ENCODE results near the gene SGCA.

SGCA gene

GRCh38 chr17:50169121-50169764 lies 3.4 kb downstream of the SGCA start (continued):
- TF ChIP-seq ZIC2 (tag by site-specific recombination; IDR thresholded peaks at IDR 0.05) = peak; percentile 61
- peak; percentile 65; the same call in 1 of the 2 replicates for TF ChIP-seq ZNF645 (tag by site-specific recombination; IDR thresholded peaks at IDR 0.05)
- TF ChIP-seq ZBTB10 (tag by site-specific recombination; IDR thresholded peaks at IDR 0.05) = peak; percentile 94
- TF ChIP-seq YY1 (tag by site-specific recombination; IDR thresholded peaks at IDR 0.05) = no peak
- TF ChIP-seq SP3 (tag by site-specific recombination; IDR thresholded peaks at IDR 0.05) = peak; percentile 53
- TF ChIP-seq ZNF24 (tag by site-specific recombination; IDR thresholded peaks at IDR 0.05) = peak; percentile 74; the same call in 1 of the 2 replicates
- peak; percentile 69; the same call in 1 of the 2 replicates for TF ChIP-seq GLI4 (tag by site-specific recombination; IDR thresholded peaks at IDR 0.05)
- peak; percentile 89 for TF ChIP-seq ZNF639 (tag by site-specific recombination; IDR thresholded peaks at IDR 0.05)
- TF ChIP-seq GLIS2 (tag by site-specific recombination; IDR thresholded peaks at IDR 0.05) = peak; percentile 82
- TF ChIP-seq PATZ1 (tag by site-specific recombination; IDR thresholded peaks at IDR 0.05) = peak; percentile 86
- TF ChIP-seq ELK4 (IDR thresholded peaks at IDR 0.05; ENCODE audit: borderline replicate concordance, low read depth, low read length) = no peak
- TF ChIP-seq ZNF140 (tag by site-specific recombination; IDR thresholded peaks at IDR 0.05) = no peak
- peak; percentile 58; the same call in 1 of the 2 replicates for TF ChIP-seq ZNF558 (tag by site-specific recombination; IDR thresholded peaks at IDR 0.05)
- 0 out of 2 replicates have a peak, but pooled peaks have one; percentile 18 for TF ChIP-seq ZNF600 (tag by site-specific recombination; IDR thresholded peaks at IDR 0.05)
- peak; percentile 46; the same call in 1 of the 2 replicates for TF ChIP-seq ZBTB11 (tag by site-specific recombination; conservative IDR thresholded peaks at IDR 0.05; ENCODE audit: low read depth)
- TF ChIP-seq ZNF785 (tag by site-specific recombination; IDR thresholded peaks at IDR 0.05) = 0 out of 2 replicates have a peak, but pooled peaks have one; percentile 38
- peak; percentile 87 for TF ChIP-seq BCL11A (tag by site-specific recombination; IDR thresholded peaks at IDR 0.05; ENCODE audit: low read depth)
- TF ChIP-seq KLF1 (tag by site-specific recombination; IDR thresholded peaks at IDR 0.05) = peak; percentile 66
- TF ChIP-seq PRDM4 (tag by site-specific recombination; IDR thresholded peaks at IDR 0.05) = no peak
- TF ChIP-seq SP7 (tag by site-specific recombination; IDR thresholded peaks at IDR 0.05) = peak; percentile 83
- 0 out of 2 replicates have a peak, but pooled peaks have one; percentile 18 for TF ChIP-seq RBAK (tag by site-specific recombination; IDR thresholded peaks at IDR 0.05)
- TF ChIP-seq KLF17 (tag by site-specific recombination; IDR thresholded peaks at IDR 0.05) = peak; percentile 86
- TF ChIP-seq ZNF266 (tag by site-specific recombination; IDR thresholded peaks at IDR 0.05; ENCODE audit: low read depth) = no peak
- TF ChIP-seq ZNF223 (tag by site-specific recombination; IDR thresholded peaks at IDR 0.05) = no peak
